T-helper 22 cell (primary cell): Measurements from ENCODE around the gene SH2D3A.
"Not testable (repeated sequence)": the region's sequence is repeated elsewhere in the genome, so short reads cannot be mapped to it uniquely, and the experiment has no call there.

ENCODE experiments used
- DNase-seq: peaks from one replicate; pipeline ENCODE4 v3.0.0-alpha.2; 2020; ENCODE audit warnings: low read depth

The SH2D3A gene

DNA sequence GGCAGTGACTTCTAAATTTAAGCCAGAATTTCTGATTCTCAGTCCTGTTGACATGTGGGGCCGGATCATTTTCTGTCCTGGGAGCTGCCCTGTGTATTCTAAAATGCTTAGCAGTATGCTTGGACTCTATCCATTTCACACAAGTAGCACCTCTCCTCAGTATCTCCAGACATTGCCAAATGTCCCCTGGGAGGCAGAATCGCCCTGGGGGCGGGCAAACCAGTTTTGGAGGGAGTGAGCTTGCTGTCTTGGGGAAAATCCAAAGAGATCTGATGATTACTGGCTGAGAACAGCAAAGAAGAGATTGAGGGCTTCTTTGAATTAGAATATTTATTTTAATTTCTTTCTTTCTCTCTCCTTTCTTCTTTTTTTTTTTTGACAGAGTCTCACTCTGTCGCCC is 21.7 kb upstream of the SH2D3A start:
- DNase-seq: no peak

DNA sequence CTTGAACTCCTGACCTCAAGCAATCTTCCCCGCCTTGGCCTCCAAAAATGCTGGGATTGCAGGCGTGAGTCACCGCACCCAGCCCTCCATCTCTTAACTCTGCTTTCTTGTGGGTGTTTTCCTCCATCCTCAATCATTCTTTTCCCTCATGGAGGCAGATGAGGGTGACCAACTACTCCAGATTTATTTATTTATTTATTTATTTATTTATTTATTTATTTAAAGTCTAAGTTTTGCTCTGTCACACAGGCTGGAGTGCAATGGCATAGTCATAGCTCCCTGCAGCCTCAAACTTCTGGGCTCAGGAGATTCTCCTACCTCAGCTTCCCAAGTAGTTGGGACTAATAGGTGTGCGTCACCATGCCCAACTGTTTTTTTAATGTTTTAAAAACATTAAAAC is 20.2 kb upstream of the SH2D3A start:
- no peak for DNase-seq

DNA sequence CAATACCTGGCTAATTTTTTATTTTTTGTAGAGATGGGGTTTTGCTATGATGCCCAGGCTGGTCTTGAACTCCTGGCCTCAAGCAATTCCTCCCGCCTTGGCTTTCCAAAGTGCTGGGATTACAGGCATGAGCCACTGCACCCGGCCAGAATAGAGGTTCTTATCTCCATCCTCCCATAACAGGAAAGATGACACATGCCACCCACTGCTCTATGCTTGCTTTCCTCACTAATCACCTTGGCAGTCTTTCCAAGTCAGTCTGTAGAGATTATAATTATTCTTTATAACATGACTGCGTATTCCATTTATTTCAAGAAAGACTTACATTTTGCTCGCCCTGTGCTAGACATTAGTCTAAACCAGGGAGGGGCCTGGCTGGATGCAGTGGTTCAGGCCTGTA is 12.0 kb upstream of the SH2D3A start:
- DNase-seq: no peak

DNA sequence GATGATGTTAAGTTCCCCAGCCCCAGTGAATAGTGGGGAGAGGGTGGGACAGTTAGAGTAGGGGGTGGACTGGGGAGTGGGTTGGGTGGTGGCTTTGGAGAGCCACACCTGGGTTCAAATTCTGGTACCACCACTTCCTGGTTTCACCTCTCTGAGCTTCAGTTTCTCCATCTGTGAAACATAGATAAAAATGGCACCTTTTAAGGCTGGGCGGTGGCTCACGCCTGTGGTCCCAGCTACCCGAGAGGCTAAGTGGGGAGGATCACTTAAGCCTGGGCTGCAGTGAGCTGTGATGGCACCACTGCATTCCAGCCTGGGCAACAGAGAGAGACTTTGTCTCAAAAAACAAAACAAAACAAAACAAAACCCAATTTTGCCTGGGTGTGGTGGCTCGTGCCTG is 11.2 kb upstream of the SH2D3A start:
- no peak for DNase-seq

DNA sequence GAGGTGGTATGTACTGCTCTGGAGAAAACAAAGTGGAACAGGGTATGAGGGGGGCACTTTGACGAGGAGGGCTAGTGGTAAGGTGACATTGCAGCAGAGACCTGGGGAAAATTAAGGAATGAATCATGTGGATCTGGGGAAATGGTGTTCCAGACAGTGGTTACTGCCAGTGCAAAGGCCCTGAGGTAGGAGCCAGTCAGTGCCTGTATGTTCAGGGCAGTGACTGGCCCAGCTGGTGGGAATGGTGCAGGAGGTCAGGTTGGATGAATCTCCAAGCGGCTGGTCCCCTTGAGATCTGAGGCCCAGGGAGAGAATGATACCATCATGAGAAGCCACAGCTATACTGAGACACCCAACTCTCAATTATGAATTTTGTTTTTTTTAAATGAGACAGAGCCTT is 10.2 kb upstream of the SH2D3A start:
- no peak for DNase-seq

DNA sequence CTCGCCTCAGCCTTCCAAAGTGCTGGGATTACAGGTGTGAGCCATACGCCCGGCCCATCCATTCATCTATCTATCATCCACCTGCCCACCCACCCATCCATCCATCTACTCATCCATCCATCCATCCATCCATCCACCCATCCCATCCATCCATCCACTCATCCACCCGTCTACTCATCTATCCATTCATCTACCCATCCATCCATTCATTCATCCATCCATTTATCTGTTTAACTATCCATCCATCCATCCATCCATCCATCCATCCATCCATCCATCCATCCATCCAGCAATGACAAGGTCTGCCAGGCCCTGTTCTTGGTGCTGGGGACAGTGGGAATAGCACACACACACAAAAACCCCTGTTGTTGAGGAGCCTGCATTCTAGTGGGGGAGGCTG is 9.8 kb upstream of the SH2D3A start:
- no peak for DNase-seq

DNA sequence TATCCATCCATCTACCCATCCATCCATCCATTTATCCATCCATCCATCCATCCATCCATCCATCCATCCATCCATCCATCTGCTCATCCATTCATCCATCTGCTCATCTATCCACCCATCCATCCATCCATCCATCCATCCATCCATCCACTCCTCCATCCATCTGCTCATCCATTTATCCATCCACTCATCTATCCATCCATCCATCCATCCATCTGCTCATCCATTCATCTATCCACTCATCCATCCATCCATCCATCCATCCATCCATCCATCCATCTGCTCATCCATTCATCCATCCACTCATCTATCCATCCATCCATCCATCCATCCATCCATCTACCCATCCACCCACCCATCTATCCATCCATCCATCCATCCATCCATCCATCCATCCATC is 8.8 kb upstream of the SH2D3A start:
- DNase-seq: not testable (repeated sequence)

DNA sequence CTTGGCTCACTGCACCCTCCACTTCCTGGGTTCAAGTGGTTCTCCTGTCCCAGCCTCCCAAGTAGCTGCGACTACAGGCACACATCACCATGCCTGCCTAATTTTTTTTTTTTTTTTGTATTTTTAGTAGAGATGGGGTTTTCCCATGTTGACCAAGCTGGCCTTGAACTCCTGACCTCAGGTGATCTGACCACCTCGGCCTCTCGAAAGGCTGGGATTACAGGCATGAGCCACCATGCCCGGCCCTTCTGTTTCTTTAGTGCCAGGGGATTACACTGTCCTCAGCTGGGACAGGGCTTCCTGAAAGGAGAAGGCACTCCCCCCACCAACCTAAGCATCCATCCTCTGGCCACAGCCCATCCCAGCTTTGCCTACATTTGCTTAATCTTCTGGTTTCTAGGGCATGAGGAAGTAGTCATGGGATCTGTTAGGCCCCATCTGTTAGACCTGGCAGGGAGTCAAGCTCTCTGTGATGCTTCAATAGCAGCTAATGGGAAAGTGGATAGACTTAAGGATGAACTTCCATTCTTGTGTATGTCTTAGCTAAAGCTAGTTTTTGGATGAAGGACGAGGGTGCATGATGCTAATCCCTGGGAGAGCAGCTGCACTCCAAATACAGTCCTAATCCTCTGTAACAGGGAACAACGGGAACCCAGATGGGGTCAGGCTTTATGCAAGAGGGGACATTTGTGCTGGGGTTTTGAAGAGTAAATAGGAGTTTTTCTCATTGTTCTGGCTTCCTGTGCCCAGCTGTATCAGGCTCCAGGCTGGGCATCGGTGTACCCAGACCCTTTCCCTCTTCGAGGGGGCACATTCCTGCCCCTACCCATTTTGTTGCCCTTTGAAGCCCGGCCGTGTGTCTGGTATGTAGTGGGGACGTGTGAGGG is 7.8 kb upstream of the SH2D3A start:
- no peak for DNase-seq

DNA sequence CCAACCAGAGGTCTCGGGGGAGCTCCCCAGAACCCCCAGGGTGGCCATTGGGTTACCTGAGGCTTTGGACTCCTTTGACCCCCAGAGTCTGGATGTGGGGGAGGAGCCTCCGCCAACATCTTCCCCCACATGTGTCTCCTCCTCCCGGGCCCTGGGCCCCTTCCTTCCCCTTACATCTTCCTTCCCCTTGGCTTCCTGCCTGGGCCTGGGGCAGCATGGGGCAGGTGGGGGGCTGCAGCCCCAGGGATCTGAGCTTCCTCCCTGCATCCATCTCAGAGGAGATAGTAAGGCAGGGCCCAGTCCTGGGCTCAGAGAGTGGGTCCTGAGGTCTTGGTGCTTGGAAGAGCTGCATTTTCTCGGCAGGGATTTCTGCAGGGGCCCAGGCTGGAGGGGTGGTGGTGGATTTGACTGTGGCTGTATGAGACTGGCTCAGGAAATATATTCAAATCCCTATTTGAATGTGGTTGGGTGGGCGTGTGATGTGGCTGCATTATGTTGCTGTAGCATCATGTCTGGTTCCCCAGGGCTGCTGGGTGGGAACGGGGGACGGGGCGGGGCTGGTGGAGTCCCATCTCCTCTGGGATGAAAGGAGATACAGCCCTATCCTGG is 6.2 kb upstream of the SH2D3A start:
- DNase-seq: peak; percentile 29

DNA sequence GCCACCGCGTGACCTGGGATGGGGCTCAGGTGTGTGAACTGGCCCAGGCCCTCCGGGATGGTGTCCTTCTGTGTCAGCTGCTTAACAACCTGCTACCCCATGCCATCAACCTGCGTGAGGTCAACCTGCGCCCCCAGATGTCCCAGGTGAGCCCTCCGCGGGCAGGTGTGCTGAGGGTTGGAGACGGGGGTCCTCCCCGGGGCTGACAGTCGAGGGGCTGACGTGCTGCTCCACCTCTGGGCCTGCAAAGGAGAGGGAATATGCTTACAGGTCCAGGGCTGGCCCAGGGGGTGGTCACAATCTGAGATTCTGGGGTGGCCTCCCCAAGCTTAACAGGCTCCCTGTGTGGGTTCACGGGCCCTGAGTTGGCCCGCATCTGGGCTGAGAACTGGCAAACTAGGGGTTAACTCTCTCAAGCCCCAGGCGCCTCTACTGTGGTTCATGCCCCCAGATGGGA is 5.7 kb upstream of the SH2D3A start:
- DNase-seq: no peak

DNA sequence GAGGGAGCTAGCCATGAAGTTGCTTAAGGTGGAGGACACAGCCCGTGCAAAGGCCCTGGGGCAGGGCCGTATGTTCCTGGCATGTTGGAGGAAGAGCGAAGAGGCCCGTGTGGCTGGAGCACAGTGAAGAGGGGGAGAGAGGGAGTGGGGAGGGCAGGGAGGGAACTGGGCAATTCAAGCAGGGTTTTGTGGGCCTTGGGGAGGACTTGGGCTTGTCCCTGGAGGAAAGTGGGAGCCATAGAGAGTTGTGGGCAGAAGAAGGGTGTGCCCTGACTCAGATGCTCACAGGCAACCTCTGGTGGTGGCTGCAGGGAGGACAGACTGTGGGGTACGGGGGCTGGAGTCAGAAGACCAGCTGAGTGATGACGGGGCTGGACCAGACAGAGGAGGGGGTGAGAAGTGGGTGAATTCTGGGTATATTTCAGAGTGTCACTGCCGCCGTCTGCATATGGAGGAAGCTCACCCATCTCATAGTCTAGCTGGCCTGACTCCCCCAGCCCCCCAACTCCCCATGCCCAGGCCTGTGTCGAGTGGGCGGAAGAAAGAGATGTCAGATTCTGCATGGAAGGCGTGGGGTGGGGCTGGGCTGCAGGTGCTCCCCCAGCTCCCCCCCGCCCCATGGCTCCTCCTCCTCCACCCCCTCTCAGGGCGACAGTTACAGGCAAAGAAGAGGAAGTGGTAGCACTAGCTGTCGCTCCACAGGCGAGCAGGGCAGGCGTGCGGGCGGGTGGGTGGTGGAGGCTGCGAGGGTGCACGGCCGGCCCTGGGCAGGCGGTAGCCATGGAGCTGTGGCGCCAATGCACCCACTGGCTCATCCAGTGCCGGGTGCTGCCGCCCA is 5.0 kb upstream of the SH2D3A start, which contains the start of gene VAV1:
Gene VAV1 (plus strand): TSS at position 681 of the 838 bp plus-strand sequence. CDS start 100 bp downstream, at position 781.
- peak; percentile 77 for DNase-seq

DNA sequence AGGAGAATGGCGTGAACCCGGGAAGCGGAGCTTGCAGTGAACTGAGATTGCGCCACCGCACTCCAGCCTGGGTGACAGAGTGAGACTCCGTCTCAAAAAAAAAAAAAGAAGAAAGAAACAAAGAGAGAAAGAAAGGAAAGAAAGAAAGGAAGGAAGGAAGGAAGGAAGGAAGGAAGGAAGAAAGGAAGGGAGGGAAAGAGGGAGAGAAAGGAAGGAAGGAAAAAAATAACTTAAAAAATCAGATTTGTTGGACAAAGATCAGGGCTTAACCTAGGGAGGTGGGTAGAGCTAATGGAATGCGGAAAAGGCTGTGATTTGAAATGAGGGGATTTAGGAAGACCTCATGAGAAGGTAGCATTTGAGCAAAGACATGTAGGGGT is 4.4 kb upstream of the SH2D3A start:
- DNase-seq: not testable (repeated sequence)

DNA sequence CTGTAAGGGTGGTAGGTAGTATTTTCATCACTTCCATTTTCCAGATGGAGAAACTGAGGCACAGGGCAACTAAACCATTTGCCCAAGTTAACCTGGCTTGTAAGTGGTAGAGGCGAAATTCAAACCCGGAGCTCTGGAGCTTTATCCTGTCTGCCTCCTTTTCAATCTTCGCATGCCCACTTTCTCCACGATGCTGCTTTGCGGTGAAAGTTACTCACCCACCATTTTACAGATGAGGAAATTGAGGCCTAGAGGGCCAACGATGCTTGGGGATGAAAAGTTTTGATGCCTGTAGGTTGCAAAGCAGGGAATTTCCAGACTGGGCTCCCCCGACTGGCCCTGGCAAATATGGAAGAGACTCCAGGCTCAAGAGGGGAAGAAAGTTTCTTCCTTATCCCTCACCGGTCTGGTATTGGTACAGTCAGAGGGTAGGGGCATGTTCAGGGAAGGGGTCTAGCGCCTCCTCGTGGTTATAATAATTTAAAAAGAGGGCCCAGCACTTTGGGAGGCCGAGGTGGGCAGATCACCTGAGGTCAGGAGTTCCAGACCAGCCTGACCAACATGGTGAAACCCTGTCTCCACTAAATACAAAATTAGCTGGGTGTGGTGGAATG is 1.9 kb upstream of the SH2D3A start:
- no peak for DNase-seq

DNA sequence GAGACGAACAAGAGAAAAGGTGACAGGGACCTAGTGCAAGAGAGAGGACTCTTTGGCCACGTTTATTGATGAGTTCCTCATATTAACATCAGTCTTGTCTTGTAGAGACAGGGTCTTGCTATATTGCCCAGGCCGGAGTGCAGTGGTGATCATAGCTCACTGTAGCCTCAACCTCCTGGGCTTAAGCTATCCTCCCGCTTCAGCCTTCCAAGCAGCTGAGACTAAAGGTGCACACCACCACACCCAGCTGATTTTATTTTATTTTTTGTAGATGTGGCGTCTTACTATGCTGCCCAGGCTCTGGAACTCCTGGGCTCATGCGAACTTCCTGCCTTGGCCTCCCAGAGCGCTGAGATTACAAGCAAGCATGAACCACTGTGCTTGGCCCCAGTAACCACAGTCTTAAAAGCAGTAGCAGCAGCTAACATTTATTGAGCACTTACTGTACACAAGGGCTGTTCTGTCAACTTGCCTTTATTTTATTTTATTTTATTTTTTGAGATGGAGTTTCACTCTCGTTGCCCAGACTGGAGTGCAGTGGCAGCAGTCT is 1.1 kb upstream of the SH2D3A start:
- no peak for DNase-seq

DNA sequence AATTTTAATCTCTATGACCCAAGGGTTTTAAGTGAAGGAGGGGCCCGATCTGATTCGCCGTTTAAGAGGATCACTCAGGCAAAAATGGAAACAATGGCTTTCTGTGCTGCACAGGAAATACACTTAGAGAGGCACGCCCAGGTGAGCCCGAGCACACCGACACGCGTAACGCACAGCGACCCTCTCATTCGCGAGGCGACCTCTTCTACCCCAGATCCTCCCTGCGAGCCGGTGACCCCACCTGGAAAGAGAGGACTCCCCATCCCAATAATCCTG is 216 bp downstream of the SH2D3A start:
- no peak for DNase-seq

DNA sequence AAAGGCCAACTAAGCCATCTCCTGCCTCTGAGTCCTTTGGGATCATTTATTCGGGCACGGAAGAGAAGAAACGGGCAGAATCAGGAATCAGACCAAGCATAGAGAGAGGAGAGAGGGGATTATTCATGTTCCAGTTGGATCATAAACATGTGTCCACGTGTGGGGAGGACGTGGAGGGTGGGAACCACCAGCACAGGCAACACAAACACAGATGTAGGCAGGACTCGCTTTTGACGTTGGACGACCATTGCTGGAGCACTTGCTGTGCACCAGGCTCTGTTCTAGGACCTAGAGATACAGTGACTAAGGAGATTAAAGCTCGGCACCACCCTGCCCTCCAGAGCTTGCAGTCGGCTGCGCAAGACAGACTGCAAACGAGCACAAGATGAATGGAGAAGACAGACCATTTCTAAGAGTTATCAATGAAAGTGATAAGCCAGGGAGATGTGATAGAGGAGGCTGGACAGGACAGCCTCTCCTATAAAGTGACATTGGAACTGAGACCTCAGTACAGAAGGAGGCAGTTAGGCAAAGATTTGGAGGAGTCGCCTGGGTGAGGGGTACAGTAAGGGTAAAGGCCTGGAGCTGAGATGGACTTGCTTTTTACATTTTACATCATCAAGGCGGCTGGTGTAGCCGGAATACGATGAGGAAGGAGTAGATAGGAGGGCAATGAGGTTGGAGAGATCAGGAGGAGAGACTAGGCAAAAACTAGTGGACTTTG is 716 bp downstream of the SH2D3A start:
- no peak for DNase-seq

DNA sequence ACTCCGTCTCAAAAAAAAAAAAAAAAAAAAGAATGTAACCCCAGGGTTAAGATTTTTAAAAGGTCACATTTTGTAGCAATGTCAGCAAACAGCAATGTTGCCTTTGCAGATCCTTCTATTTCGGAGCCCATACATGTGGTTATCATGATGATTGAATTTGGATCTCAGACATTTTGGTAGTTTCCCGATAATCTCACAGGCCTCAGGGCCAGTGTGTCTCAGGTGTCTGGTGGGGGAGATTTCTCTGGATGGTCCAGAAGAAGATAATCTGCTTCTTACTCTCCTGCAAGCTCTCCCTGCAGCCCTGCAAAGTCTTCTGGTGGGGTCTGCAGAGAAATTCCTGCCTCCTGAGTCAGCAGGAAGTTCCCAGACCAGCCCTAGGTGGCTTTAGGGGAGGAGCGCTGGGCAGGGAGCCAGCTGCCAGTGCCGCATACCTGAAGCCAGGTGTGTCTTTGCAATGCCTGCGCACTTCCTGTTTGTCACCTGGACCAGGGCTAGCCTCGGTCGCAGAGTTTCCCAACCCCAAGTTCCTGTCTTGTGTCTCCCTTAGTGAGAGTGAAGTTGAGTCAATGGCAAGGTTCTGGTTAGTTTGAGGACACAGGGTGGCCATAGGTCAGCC is 1.4 kb downstream of the SH2D3A start:
- no peak for DNase-seq

DNA sequence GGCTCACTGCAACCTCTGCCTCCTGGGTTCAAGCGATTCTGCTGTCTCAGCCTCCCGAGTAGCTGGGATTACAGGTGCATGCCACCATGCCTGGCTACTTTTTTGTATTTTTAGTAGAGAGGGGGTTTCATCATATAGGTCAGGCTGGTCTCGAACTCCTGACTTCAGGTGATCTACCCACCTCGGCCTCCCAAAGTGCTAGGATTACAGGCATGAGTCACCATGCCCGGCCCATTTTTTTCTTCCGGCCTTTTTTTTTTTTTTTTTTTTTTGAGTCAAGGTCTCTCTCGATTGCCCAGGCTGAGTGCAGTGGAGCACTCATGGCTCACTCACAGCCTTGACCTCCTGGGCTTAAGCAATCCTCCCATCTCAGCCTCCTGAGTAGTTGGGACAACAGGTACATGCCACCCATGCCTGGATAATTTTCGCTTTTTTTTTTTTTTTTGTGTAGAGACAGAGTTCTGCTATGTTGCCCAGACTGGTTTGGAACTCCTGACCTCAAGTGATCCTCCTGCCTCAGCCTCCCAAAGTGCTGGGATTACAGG is 4.9 kb downstream of the SH2D3A start:
- DNase-seq: not testable (repeated sequence)

DNA sequence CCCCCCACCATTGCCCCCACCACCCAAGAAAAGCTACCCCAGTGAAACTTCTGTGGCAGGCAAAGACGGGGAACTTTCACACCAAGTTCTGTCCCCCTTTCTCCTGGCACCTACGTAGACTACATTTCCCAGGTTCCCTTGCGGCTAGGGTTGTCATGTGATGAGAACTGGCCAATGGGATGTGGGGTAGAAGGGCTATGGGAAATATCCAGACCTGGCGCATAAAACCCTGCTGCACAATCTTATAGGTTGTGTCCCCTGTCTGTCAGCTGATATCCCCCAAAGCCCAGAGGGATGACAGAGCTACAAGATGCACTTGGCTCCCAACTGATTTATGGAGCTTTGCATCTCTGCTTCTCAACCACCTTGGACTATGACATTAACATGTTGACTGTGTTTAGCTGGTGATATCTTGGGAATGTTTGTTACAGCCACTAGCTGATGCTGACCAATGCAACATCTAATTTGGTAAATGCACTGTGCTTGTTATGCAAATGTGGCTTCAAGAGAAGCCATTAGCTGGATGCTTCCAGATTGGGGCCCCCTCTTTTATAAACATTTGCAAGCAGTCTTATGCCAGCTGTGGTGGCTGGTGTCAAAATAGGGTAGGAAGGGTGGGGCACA is 6.1 kb downstream of the SH2D3A start:
- no peak for DNase-seq

DNA sequence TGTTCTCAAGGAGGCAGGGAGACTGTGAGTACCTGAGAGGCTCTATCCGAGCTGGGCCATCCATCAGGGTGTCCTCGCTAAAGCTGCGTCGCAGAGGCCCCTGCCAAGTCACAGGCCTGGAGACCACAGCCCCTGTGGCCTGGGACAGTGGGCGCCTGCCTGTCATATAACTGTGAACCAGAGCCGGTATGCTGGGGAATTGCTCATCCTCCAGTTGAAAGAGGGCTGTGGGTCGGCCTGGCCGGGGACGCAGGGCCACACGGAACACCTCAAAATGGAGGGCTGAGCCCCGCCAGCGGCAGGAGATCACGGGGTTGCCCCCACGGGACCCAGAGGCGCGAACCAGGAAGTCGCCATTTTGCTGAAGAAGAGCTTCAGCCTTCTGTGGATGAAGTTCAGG is 6.6 kb downstream of the SH2D3A start:
- DNase-seq: no peak
